Stimulated activated CD4-positive, alpha-beta T cell treated with anti-CD3 and anti-CD28 coated beads, Interleukin-1b, Interleukin-23, amount 100 ng/mL, for 1 hour (primary cell): ENCODE data around the gene LRIT2.

Experiments
- DNase-seq, 2 donors: peaks; one replicate each; pipeline ENCODE4 v3.0.0-alpha.2; 2020; ENCODE audit warnings: low read depth in 2 of 2

The LRIT2 gene

DNA sequence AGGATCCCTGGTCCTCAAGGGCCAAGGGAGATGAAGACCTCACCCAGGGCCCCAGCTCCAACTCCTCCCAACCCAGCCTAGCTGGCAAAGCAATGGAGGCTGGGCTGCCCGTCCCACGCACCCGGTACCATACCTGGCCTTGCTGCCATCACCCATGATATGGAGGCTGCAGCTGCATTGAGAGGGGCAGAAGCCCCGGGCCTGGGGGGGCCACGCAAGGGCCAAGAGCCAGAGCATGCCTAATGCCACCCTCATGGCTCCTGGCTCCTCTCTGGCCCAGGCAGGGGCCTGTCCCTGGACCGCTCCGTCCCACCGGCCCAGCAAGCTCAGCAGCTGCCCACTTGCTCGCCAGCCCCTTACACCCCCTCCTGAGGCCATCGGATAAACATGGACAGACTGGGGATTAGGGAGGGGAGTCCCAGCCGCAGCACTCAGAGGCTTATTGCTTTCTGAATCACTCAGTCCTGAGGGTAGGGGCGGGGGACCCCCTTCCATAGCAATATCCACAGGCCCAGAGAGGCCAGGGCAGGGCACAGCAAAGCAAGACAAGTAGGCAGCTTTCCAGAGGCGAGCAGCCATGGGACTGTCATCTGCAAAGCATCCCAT, 15.9 kb upstream of the LRIT2 start, which contains the start of gene LRIT1:
LRIT1 (minus strand) TSS at position 362 of the 606 bp plus-strand sequence; CDS start at position 255, 107 bp downstream.
- no peak for DNase-seq

DNA sequence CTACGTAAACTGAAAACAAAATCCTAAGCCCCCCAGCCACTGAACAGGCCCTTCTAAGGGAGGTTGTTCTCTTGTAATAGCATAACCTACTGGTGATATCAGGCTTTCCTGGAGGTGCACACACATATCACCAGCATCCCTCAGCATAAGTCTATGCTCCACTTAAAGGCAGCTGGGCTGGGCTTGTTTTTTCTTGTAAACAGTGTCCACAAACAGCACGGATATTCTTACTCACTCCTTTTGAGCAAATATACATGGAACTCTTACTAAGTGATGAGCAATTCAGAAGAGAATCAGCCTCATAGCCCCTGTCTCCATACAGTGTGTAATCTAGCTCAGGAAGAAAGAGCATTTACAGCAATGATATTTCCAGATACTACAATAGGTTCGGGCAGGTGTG, 13.6 kb upstream of the LRIT2 start:
- no peak for DNase-seq

- DNase-seq = no peak
These were observed 12.1 kb upstream of the LRIT2 start for GRCh38 chr10:84237199-84238051.

DNA sequence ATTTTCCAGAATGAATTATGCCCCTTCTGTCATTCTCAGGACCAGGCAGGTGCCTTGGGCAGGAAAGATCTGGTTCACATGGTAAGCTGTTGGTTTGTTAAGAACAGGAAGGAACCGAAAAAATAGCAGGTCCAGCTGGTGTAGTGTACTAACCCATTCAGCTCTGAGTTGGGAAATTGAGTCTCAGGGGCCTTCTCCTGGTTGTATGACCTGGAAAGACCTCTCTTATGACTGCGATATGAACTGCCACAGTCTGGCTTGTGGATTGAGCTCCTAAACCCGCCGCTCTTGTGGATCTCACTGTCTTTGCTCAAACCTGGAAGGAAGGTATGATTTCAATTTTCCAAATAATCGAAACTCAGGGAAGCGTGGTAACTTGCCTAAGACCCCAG, 11.5 kb upstream of the LRIT2 start:
- no peak for DNase-seq

DNA sequence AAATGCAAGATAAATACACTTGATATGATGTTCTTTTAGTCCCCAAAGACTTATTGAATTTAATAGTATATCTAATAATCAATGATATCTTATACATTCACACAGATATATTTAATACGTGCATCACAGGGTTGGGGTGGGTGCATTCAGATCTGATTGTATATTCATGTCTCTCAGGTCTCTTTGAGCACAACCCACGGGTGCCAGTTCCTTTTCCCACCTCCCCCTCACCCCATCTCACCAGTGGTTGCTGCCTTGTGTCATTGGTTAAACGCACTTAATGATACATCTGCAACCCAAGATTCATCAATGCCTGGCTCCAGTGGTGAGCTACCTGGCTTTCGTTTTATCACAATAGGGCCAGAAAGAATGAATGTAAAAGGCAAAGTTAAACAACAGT, 9.8 kb upstream of the LRIT2 start:
- DNase-seq = no peak

GRCh38 chr10:84234479-84234878, 9.1 kb upstream of the LRIT2 start:
- no peak for DNase-seq

DNA sequence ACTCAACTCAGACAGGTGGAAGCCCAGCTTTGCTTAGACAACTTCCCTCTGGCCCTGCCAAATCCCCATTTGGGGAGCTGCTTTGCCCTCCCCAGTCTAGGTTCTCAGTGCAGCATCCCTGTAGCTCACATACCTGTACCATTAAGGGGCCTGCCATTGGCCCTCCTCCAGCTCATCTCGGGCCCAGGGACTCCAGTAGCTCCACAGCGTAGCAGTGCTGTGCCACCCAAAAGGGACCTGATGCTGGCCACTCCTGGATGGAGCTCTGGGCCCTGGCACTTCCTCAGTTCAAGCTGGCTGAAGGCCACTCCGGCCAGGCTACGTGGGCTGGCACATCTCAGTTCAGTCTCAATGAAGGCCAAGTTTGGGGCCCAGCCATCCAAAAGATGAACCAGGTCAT, 8.6 kb upstream of the LRIT2 start:
- no peak for DNase-seq

DNA sequence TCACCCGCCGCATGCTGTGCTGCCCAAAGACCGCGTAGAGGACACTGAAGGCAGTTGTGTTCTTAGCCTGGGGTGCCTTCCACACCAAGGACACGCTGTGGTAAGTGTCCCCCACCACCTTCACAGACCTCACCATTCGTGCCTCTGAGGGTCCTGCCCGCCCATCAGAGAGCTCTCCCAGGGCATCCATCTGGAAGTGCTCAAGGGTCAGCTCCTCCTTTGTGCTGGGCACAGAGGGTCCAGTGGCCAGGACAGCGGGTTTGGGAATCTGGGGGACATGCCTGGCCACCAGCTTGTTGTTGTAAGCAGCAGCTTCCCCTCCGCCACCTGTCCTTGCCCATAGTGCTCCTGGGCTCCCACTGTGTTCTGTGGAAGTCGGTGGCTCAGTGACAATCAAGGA, 7.0 kb upstream of the LRIT2 start:
- no peak for DNase-seq

GRCh38 chr10:84230359-84230758, 5.0 kb upstream of the LRIT2 start:
- no peak for DNase-seq

DNA sequence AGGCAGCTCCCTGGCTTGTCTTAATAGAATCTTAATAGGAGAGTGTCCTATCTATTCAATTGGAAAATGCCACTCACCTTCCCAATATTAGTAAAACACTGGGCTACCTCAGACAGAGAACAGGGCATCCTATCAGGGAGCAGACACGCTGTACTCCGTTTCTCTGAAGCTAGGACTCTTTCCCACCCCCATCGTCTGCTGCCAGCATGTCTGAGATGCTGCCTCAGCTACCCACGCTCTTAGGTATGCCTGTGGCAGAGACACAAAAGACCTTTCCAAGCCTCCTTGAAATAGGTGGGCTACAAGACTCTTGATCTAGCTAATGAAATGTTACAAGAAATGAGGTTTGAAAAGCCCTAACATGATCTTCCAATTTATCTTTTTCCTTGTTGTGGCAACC, 2.5 kb upstream of the LRIT2 start:
- DNase-seq = no peak

- no peak for DNase-seq
These were observed 1.3 kb upstream of the LRIT2 start for GRCh38 chr10:84226616-84227015.

GRCh38 chr10:84224411-84225028, 824 bp downstream of the LRIT2 start:
- DNase-seq = no peak

DNA sequence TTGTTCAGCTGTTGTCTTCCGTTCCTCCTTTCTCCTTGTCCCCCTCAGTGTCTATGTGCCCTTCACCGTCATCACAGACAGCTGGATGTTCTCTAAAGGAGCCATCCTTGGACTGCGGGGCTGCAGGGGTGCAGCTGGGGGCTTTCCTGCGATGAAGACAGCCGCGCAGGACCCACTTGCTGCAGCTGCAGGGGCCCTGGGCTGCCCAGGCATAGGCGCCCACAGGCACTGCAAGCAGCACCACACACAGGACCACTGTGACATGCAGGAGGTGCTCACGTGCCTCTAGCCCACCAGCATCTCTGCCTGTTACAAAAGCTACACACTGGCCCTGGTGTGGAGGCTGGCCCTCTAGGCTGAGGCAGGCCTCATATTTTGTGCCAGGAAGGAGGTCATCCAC, 3.4 kb downstream of the LRIT2 start:
- no peak for DNase-seq

GRCh38 chr10:84217746-84218145, 7.6 kb downstream of the LRIT2 start:
- DNase-seq = no peak

- no peak for DNase-seq
These were observed 8.5 kb downstream of the LRIT2 start for GRCh38 chr10:84216834-84217233.

GRCh38 chr10:84214612-84215235, 10.6 kb downstream of the LRIT2 start:
- DNase-seq = no peak

DNA sequence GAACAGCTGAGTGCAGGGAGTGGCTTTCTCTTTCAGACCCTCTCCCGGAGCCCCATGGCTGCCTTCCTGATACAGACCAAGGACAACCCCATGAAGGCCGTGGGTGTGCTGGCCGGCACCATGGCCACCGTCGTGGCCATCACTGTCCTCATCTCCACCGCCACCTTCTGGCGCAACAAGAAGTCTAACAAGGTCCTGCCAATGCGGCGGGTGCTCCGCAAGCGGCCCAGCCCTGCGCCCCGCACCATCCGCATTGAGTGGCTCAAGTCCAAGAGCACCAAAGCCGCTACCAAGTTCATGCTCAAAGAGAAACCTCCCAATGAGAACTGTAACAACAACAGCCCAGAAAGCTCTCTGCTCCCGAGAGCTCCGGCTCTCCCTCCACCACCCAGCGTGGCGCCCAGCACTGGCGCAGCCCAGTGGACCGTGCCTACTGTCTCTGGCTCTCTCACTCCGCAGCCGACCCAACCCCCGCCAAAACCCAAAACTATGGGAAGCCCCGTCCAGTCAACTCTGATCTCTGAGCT, 11.2 kb downstream of the LRIT2 start:
- no peak for DNase-seq

- DNase-seq = no peak
These were observed 12.3 kb downstream of the LRIT2 start for GRCh38 chr10:84213076-84213475.

GRCh38 chr10:84212014-84212413, 13.3 kb downstream of the LRIT2 start:
- DNase-seq = no peak

DNA sequence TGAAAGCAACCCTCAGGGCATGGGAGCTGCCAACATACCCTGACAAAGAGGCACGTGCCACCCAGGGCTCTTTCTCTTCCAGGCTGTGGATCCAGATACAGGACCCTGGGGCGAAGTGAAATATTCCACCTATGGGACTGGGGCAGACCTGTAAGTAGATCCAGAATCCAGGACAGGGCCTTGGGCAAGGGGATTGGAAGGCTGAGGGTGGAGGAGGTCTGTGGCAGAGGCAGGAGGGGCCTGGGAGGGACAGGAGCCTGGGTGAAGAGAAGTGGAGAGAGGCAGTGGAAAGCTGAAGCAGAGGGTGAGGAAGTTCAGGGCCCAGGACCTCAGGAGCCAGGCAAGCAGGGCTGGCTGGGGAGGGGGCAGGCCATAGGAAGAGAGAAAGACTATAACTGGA, 13.8 kb downstream of the LRIT2 start:
- DNase-seq = no peak

DNA sequence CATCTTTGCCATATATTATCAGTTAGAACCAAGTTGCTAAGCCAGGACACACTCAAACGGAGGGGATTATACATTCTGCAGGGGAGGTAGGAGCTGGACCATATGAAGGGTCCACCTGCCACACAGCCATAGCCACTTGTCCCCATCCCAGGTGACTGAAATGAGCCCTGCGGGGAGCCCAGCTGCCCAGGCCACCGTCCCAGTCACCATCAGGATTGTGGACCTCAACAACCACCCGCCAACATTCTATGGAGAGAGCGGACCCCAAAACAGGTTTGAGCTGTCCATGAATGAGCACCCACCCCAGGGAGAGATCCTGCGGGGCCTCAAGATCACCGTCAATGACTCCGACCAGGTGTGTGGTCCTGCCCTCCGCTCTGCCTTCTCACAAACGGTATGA, 17.3 kb downstream of the LRIT2 start:
- DNase-seq = no peak

- no peak for DNase-seq
These were observed 19.4 kb downstream of the LRIT2 start for GRCh38 chr10:84205853-84206525.
